ENCODE measurements around the gene ZDHHC11.

GRCh38 chr5:893137-893506 is 42.3 kb upstream of the ZDHHC11 start:
- TF ChIP-seq CTCF (optimal IDR thresholded peaks at IDR 0.05 in 1 of 3, IDR thresholded peaks at IDR 0.05 in 1 of 3, conservative IDR thresholded peaks at IDR 0.05 in 1 of 3; ENCODE audit: extremely low read depth in 1 of 3, insufficient read depth in 2 of 3, low read length in 3 of 3) (no peak), EZH2 (IDR thresholded peaks at IDR 0.05; ENCODE audit: low read length) (no peak)

Measured in keratinocyte (primary cell).